ENCODE data around the gene KCTD4.
"Not testable (repeated sequence)": the region's sequence is repeated elsewhere in the genome, so short reads cannot be mapped to it uniquely, and the experiment has no call there.

The KCTD4 gene

DNA sequence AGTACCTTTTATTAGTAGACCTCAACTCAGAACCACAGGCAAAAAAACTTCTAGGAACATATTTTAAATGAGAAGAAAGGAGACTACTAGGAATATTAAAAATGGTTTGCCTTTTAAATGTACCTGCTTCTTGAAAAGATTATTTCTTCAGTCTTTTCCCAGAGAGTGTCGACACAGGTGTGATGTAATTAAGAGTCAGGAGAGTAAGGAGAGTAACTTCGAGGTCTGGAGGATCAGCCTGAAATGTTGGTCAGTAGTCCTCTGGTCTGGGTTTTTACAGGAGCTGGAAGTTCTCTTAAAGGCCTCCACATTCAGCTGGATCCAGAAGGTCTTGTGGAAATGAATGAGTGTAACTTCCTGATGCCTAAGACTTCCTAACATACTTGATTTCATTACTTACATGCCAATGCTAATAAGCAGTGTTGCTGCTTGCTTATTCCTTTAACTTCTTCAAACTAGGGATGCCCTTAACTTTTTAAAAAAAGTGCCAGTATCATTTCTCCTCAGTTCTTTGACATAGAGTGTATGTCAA is at the start of gene KCTD4:
Gene KCTD4 (minus strand): TSS at position 345 of the 532 bp plus-strand sequence. CDS start 6,478 bp downstream, outside the sequence.
- no peak for DNase-seq

DNA sequence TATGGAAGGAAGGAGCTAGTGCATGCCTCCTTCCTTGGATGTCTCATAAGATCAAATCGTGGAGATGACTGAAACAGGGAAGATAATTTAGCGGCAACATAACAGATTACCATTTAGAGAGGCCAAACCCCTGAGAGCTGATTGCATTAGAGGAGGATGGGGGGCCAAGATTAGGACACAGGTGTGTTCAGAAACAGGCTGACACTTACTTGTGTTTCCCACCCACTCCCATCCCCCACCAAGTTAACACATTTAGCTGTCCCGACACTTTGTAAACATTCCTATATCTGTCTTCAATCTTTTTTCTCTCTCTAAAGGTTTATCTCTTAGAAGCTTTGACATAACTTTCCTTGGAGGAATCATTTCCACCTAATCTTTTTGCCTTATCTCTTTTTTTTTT is 48.8 kb upstream of the KCTD4 start:
- DNase-seq = no peak

DNA sequence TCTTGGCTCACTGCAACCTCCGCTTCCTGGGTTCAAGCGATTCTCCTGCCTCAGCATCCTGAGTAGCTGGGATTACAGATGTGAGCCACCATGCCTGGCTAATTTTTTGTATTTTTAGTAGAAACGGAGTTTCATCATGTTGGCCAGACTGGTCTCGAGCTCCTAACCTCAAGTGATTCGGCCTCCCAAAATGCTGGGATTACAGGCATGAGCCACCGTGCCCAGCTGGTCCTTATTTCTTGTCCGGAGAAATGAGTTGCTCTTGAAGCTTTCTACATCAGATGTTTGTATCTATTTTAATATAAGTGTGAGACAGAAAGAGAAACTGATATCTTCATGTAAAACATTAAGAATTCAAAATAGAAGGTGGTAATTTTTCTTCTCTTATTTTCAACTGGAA is 43.9 kb upstream of the KCTD4 start:
- not testable (repeated sequence) for DNase-seq

DNA sequence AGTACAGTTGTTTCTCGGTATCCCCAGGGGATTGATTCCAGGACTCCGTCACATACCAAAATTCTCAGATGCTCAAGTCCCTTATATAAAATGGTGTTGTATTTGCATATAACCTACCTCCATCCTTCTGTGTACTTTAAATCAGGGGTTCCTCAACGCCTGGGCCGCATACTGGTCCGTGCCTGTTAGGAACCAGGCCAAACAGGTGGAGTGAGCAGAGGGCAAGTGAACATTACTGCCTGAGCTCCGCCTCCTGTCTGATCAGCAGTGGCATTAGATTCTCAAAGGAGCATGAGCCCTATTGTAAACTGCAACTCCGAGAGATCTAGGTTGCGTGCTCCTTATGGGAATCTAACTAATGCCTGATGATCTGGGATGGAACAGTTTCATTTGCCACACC is 42.2 kb upstream of the KCTD4 start:
- DNase-seq = no peak

DNA sequence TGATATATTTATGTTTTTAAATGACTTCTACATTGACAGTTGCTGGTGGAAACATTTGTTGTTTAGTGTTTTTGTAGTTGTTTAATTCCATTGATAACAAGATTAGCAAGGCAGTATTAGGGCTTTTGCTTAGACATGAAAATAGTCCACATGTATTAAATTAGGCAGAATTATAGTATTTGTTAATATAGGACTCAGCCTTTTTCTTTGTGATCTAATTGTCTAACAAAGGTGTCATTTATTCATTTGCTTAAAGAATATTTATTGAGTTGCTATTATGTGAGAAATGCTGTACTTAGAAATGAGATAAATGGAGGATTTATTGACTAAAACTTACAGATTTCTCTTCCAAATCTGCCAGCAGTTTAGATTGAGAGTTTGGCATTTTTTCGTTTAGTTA is 41.7 kb upstream of the KCTD4 start:
- DNase-seq = no peak

DNA sequence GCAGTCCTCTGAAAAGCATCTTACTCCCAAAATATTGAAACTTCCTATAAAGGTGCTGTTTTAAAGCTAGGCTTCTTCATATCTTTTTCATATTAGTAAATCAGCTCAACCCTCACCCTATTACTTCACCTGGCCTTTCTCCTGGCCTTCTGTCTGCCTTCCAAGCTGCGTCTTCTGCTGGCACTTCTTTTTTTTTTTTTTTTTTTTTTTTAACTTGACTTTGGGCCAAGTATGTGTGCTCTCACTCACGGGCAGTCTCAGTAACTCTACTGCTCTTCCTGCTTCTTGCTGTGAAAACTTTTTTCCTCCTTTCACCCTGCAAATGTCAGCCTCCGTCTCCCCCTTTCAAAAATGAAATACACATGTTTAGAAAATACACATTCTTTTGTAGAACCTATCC is 41.2 kb upstream of the KCTD4 start:
- peak in 1 of 2 donors; percentile 57 for DNase-seq

DNA sequence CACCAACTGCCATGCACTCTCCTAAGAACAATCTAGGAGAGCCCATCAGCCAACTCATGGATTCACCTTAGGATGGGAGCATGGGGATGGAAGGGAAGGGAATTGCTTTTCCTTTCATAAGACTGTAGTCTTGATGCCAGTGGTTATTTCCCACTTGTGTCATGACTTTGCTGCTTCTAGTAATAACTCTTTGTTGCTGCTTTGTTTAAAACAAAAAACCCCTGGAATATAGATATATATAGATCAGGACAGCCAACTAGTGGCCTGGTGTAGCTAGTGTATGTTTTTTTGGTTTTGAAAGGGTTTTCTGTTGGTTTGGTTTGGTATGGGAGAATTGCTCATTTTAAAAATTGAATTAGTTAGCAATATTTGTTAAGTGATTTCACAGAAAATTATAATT is 39.3 kb upstream of the KCTD4 start:
- DNase-seq = no peak

DNA sequence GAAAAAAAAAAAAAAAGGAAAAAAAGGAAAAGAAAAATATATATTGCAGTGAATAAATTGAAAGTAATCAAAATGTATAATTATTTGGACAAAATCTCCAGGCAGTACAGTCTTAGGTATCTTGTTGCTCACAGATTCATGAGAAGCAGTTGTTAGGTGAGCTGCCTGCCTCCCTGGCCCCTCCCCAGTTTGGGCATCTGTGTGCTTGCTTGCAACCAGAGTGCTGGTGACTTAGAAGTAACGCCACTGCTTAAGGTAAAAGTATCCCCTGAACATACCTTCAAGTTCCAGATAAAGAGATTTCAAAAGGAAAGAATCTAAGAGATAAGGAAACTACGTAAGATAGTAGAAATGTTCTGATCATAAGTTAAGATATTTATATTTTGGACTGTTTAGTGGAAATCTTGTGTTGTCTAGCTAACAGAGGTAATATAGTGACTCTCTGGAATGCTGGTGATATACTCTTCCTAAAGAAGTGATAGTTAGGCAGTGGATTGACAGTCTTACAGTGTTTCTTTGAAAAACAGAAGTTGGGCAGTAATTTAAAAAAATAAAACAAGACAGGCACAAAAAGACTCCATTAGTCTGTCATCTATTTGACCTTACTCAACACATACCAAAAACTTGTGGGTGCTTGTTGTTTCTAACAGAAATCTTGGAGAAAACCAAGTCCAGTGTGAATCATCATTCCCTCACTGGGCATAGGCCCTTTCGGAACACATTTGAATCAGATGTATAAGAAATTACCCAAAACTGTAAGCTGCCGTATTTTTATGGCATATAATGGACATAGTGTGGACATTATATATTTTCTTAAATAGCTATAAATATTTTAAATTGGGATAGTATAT is 38.3 kb upstream of the KCTD4 start:
- no peak for DNase-seq

DNA sequence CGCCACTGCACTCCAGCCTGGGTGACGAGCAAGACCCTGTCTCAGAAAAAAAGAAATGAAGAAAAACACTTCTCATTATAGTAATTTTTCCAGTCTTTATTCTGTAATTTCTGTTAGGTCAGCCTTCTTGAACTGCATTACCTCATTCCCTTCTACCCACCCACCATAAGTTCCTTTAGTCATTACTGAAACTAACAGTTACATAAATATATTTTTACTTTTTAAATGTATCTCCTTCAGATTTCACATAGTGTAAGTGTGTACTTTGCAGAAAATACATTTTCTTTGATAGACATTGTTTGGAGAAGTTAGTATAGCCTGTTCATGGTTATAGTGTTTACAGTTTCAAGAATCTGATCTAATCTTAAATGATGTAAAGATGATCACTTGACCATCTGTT is 31.7 kb upstream of the KCTD4 start:
- no peak for DNase-seq

DNA sequence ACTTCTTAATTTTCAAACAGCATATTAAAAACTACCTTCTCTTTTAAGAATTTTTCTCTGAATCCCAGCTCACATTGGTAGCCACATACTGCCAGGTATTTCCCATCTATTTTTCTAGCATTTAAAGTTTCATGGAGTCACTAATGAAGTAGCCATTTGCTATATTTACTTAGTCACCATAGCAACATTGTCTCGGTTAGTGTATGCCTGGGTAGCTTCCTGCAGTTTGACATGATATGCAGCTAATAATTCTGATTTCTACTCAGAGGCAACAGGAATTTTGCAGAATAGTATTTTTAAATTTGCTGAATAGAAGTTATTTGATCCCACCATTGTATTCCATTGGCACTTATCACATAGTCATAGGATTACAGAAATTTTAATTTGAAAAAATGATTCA is 30.9 kb upstream of the KCTD4 start:
- DNase-seq = no peak

DNA sequence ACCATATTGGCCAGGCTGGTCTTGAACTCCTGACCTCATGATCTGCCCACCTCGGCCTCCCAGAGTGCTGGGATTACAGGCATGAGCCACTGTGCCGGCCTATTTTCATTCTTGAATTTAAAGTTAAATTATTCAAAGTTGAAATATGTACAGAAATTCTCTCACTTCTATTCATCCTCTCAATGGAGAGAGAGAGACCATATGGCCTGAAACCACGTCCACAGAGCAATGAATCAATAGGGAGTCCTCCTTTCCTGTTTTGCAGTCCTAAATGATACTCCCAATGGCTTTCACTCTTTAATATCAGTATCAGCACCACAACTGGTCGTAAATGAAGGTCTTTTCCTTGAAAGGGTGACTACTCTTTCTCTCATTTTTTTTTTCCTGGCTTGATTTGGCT is 30.5 kb upstream of the KCTD4 start:
- DNase-seq = no peak

DNA sequence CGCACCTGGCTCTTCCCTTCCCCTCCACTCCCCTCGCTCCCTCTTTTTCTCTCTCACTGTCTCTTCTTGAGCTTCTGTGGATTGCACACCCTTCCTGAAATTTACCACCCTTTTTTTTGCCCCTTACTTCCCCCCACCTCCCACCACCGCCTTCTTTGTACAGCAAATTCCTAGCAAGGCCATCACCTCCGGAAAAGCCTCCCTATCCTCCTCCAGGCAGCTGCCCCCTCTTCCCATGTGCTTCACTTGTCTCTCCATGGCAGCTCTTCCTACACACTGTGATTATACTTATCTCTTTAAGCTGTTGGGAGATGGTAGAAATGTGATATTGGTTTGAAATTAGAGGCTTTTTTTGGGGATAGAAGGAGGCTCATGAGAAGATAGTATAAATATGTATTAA is 28.3 kb upstream of the KCTD4 start:
- DNase-seq = no peak

DNA sequence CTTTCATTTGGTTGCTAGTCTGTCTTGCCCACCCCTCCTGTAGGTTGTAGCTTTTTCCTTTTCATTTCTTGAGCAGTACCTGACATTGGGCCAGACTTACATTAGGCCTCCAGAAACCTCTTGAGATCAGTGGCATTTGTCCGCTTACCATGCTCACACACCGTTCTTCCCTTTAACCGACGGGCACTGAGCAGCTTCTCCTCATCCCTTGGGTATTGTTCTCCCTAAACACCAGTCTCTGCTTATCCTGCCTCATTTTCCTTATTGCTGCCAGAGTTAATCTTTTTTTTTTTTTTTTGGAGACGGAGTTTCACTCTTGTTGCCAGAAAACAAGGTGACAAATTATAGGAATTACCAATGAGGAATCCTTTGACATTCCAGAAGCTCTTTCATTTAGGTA is 27.2 kb upstream of the KCTD4 start:
- no peak for DNase-seq

DNA sequence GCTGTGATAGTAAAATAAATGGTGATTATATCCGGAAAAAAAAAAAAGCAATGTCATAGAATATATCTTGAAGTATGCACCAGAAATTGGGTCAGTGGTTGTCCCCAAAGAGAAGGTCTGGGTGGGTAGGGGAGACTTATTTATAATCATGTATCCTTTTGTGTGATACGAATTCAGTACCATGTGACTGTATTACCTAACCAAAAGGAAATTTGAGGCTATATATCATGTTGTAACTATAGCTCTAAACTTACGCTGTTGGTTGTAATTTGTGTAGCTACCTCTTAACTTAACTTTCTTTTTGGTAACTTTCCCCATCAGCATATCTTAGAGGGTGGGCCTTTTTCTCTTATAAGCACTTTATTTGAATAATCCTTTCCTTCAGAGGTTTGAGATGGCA is 25.2 kb upstream of the KCTD4 start:
- DNase-seq = no peak

DNA sequence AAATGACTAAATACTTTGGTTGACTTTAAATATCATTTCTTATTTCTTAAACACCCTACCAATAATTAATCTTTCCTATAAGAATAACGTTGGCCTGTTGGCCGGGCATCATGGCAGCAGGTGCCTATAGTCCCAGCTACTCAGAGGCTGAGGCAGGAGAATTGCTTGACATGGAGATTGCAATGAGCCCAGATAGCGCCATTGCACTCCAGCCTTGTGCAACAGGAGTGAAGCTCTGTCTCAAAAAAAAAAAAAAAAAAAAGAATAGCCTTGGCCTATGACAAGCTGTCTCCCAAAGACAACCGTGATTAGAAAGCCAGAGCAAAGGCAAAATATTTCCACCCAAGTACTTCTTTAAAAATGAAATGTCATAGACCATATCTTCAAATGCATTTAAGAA is 24.5 kb upstream of the KCTD4 start:
- no peak for DNase-seq

DNA sequence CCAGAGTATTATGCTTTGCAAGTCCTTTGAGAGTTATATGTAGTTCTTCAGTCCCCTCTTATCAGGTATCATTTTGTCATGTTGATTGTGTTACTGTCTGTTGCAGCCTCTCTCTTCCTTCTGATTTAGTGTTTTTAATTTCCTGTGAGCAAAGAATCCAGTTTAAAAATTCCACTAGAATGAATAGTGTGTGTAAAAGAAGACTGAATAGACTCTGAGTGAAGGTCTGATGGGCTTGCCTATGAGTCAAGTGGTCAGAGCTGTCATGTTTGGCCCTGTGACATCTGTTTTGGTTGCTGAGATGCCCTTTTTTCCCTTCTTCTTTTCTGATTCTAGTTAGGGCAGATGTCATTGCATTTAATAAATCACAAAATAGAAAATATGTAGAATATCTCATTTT is 23.3 kb upstream of the KCTD4 start:
- no peak for DNase-seq

DNA sequence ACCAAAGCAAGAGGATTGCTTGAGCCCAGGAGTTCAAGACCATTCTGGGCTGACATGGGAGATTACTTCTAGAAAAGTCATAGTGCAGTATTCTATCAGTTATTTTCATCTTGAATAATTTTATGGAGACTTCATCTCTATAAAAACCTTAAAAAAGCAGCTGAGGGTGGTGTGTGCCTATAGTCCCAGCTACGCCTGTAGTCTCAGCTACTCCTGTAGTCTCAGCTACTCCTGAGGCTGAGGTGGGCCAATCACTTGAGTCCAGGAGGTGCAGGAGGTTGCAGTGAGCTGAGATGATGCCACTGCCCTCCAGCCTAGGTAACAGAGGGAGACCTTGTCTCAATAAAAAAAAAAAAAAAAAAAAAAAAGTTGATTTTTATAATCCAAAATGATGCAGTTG is 22.1 kb upstream of the KCTD4 start:
- no peak for DNase-seq

DNA sequence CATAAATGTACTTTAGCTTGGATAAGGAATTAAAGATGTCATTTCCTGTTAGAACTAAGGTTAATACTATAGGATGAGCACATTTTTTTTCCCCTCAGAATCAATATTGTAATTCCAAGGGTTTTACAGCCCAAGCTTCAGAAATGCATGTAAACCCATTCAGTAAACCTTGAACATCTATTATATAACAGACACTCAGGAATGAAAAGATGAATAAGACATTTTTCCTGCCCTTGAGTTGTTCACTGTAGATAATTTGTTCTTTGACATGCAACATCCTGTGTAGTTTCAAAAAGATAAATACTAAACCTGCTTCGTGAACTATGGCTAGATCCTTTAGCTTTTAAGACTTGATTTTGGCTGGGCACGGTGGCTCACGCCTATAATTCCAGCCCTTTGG is 21.7 kb upstream of the KCTD4 start:
- DNase-seq = no peak

DNA sequence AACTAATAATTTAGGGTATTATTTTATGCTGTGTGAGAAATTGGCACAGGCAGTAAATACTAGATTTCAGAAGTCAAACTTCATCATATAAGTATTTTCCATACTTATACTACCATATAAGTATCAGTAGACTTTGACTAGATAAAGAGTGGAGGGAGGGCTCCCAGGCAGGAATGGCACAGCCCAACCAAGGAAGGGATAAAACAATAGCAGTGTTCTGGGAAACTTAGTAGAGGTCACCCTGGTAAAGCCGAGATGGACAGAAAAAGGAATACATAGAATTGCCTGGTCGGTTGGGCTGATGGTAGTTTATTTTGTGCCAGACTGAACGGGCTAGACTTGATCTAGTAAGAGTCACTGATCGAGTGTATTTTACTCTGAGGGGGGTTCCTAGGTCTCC is 19.6 kb upstream of the KCTD4 start:
- no peak for DNase-seq

DNA sequence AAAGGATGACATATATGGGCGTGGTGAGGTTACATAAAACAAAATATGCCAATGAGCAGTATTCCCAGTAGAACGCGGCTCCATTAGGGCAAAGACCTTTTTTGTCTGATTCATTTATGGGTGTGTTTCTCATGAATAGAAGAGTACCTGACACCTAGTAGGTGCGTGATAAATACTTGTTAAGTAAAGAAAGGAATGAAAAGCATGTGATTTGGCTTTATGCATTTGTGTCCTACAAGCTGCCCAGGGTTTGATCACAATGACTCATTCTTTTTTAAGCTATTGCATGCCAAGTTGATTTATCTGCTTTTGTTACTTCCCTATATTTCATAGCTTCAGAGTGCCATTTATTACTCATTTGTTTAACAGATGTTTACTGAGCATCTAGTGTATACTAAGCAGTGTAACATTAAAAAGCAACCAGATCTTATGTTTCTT is 19.1 kb upstream of the KCTD4 start:
- DNase-seq = peak in 1 of 2 donors; percentile 88

DNA sequence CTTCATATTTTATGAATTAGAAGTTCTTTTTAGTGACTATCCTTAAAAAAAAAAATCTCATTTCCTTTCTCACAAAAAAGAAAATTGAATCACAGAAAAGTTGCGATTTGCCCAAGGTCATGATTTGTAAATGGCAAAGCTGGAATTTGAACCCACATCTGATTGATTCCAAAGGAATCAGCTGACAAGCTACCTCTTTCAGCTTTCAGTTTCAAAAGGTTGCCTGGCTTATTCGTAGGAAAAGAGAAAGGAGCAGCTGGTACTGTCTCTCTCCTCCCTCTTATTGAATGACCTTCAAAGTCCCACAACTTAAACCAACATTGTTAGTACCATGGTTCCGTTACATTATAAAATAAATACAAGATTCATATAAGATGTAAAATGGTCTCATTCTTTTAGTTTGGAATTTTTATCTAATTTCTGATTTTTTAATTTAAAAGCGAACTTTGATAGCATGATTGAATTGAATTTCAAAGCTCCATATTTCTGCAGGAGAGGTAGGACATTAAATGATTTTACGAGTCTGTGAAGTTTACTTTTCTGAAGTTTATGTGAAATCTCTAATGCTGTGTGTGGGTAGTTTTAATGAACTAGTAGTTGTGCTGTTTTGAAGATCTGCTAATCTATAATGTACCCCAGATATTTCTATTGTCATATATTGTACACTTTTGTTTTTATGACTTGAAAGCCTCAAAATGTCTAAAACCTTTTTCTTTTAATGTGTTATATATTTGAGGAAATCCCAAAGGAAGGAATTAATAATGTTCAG is 18.5 kb upstream of the KCTD4 start:
- no peak for DNase-seq

DNA sequence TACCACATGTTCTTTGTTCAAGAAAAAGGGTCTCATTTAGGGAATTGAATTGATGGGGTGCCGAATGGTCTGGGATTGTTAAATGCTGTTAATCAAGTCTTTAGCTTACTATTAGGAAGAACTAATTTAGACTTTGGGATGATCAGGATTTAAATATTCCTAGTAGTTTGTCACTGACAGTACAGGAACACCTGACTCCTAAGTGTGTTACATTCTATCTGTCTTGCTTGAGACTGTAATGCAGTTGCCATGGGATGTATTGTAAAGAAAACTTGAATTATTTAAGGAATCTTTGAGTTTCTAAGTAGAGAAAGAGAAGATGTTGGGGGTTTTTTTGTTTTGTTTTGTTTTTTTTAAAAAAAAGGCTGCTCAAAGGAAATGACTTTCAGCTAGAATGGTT is 17.8 kb upstream of the KCTD4 start:
- DNase-seq = no peak

DNA sequence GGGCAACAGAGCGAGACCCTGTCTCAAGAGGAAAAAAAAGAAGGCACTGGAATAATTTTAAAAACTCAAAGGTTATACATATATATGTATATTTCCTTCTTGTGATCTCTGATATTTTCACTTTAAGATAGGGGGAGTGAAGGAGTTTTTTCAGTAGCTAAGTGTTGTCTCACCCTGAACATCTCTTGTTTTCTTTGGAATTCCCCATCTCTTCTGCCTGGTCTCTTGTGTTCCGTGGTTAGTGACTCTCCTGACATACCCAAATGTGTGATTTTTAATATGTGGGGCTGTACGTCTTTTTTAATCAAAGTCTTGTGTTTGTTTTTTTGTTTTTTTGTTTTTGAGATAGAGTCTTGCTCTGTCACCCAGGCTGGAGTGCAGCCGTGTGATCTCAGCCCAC is 15.3 kb upstream of the KCTD4 start:
- no peak for DNase-seq

Data from bone marrow (tissue), 2 donors.